Prostate gland (tissue), 2 donors: ENCODE data around the gene PTBP2. TPM values are rescaled to one million over a fixed set of nuclear protein-coding genes. Genes with fewer than 3 reads are reported as not detected.

Experiments used
- DNase-seq: peaks from one replicate; pipeline ENCODE4 v3.0.0-alpha.2; 2019; ENCODE audit warnings: low spot score
- H3K27ac ChIP-seq, 2 donors: fragments of 200-600 bp; sonication (generic); 2 replicates each; pipeline ENCODE4 v1.5.1; 2017 to 2019
- H3K27me3 ChIP-seq: fragments of 200-600 bp; sonication (generic); replicated peaks from 2 replicates; pipeline ENCODE4 v1.5.1; 2019; ENCODE audit not compliant: insufficient read depth
- H3K36me3 ChIP-seq, 2 donors: fragments of 200-600 bp; sonication (generic); 1 replicate in 1 of 2; 2 replicates in 1 of 2; pipeline versions ENCODE4 v1.5.1 to v1.8.1; 2017 to 2019
- H3K4me1 ChIP-seq: fragments of 200-600 bp; sonication (generic); replicated peaks from 2 replicates; pipeline ENCODE4 v1.5.1; 2019
- H3K4me3 ChIP-seq, 2 donors: fragments of 200-600 bp; sonication (generic); 2 replicates each; pipeline ENCODE4 v1.5.1; 2017 to 2019
- H3K9me3 ChIP-seq: fragments of 200-600 bp; sonication (generic); 2 replicates; pipeline ENCODE4 v1.5.1; 2017
- POLR2A ChIP-seq: fragments of 450-650 bp; IDR thresholded peaks from one replicate; pipeline ENCODE4 v1.6.1; 2016; ENCODE audit warnings: antibody characterized with exemption, mild to moderate bottlenecking
- POLR2AphosphoS5 ChIP-seq: sonication (generic); formaldehyde crosslinking; IDR thresholded peaks from one replicate; pipeline ENCODE4 v1.6.1; 2017; ENCODE audit warnings: antibody characterized with exemption
- WGBS: methylation state at CpG from one replicate; pipeline ENCODE4 v1.1.5; 2018; 5-methylcytosine and 5-hydroxymethylcytosine counted together
- intact Hi-C: fragments of 100-400 bp; cut with DNase I; formaldehyde crosslinking; loops from one replicate; pipeline ENCODE4 v1.14.2; 2022
- total RNA-seq, 2 donors: library from RNA; depleted of rRNA; stranded (reverse); fragments of >200 nt; gene quantifications; one replicate each; pipeline ENCODE4 v1.1.0, GENCODE V29; 2016
- TF ChIP-seq, protein P1 (sequence below), 4 experiments: fragments of 200-600 bp in 2 of 4; fragments of 450-650 bp in 2 of 4; sonication (generic) in 2 of 4; IDR thresholded peaks; 1 replicate in 3 of 4; 2 replicates in 1 of 4; pipeline ENCODE4 v1.5.1; 2016 to 2019; ENCODE audit warnings: antibody characterized with exemption in 4 of 4, mild to moderate bottlenecking in 2 of 4, moderate library complexity in 2 of 4

PTBP2 gene
- total RNA-seq, 2 donors from 2014 or later = 22.0 to 78.8 TPM

DNA sequence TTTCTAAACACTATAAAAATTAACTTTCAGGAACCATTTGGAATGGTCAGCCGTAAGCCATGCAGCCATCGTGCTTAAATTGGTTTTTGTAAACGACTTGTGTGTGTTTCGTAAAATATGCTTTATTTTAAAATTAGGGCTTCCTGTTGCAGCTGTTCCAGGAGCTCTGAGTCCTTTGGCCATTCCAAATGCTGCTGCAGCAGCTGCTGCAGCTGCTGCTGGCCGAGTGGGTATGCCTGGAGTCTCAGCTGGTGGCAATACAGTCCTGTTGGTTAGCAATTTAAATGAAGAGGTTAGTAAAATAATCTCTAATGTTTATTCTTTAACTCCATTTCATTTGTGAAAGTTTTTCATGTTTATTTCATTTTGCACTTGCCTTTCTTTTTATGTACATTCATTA is 83.1 kb downstream of the PTBP2 start:
- no peak for TF ChIP-seq POLR2AphosphoS5
- TF ChIP-seq, protein P1, sequence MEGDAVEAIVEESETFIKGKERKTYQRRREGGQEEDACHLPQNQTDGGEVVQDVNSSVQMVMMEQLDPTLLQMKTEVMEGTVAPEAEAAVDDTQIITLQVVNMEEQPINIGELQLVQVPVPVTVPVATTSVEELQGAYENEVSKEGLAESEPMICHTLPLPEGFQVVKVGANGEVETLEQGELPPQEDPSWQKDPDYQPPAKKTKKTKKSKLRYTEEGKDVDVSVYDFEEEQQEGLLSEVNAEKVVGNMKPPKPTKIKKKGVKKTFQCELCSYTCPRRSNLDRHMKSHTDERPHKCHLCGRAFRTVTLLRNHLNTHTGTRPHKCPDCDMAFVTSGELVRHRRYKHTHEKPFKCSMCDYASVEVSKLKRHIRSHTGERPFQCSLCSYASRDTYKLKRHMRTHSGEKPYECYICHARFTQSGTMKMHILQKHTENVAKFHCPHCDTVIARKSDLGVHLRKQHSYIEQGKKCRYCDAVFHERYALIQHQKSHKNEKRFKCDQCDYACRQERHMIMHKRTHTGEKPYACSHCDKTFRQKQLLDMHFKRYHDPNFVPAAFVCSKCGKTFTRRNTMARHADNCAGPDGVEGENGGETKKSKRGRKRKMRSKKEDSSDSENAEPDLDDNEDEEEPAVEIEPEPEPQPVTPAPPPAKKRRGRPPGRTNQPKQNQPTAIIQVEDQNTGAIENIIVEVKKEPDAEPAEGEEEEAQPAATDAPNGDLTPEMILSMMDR (IDR thresholded peaks at IDR 0.05) = no peak
- Histone ChIP-seq H3K4me1 (no peaks in the 10 kb centered on the region), H3K9me3 (no peaks in the 10 kb centered on the region), H3K27ac (no peak overlapping the region), H3K4me3 (no peak overlapping the region), H3K36me3 (no peaks in the 10 kb centered on the region), H3K27me3 (no peaks in the 10 kb centered on the region)
- 78% methylated on average over 5 of the region's 5 CpGs for WGBS
- intact Hi-C loops = no loop called here
- no peak for DNase-seq

DNA sequence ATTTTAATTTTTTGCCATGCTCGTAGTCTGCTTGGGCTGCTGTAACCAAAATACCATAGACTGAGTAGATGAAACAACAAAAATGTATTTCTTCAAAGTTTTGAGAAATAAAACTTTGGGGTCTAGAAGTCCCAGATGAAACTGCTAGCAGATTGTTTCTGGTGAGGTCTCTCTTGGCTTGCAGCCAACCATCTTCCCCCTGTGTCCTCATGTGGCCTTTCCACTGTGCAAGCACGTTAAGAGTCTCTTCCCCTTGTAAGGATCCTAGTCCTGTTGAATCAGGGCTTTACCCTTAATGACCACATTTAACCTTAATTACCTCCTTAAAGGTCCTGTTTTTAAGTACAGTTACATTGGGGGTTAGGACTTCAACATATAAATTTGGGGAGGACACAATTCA is 86.6 kb downstream of the PTBP2 start:
- 48% methylated on average over 2 of the region's 2 CpGs for WGBS
- DNase-seq = no peak
- Histone ChIP-seq H3K4me3 (no peak overlapping the region), H3K27me3 (no peaks in the 10 kb centered on the region), H3K4me1 (no peaks in the 10 kb centered on the region), H3K9me3 (no peaks in the 10 kb centered on the region), H3K36me3 (no peaks in the 10 kb centered on the region), H3K27ac (no peak overlapping the region)
- intact Hi-C loops = no loop called here
- TF ChIP-seq POLR2A (no peak), POLR2AphosphoS5 (no peak)
- TF ChIP-seq, protein P1 (IDR thresholded peaks at IDR 0.05) = no peak

DNA sequence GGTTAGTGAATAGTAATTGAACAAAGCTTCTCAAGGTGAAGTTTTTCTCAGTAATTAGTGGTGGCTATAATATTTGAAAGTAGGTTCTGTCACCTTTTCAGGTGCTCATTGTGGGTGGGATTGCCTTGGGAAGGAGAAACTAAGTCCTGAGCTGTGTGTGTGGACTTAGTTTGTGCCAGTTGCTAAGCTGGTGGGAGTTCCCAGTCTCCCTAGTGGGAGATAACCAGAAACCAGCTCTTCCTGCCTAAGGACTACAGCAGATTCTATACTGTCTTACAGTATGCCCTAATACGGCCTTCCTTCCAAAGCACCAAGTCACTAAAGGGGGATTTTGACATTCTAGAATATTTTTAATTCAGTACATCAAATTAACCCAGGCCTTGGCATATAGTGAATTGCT is 94.3 kb downstream of the PTBP2 start:
- Histone ChIP-seq H3K36me3 (no peaks in the 10 kb centered on the region), H3K27me3 (no peaks in the 10 kb centered on the region), H3K4me1 (no peaks in the 10 kb centered on the region), H3K9me3 (no peaks in the 10 kb centered on the region), H3K4me3 (no peak overlapping the region), H3K27ac (no peak overlapping the region)
- intact Hi-C loops = no loop called here
- TF ChIP-seq POLR2A (no peak), POLR2AphosphoS5 (no peak)
- TF ChIP-seq, protein P1 (IDR thresholded peaks at IDR 0.05) = no peak
- no peak for DNase-seq
- WGBS = 96% methylated on average over 1 of the region's 1 CpG

DNA sequence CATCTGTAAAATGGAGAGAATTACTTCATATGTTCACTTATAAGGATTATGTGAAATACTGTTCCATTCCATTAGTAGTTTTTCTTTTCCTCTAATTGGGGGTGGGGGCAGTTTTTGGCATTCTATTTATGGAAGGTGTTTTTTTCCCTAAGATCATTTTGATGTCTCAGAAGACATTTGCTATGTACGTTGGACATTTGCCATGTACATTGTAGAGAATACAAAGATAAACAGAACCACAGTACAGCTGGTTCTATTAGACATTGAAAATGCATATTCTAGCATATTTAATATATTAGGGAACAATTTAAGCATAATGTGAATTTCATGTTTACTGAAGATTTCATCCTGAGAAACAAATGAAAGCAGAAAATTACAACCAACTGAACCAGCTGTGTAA is 98.5 kb downstream of the PTBP2 start:
- Histone ChIP-seq H3K36me3 (no peaks in the 10 kb centered on the region), H3K9me3 (no peaks in the 10 kb centered on the region), H3K4me3 (no peak overlapping the region), H3K27me3 (no peaks in the 10 kb centered on the region), H3K27ac (no peak overlapping the region), H3K4me1 (no peaks in the 10 kb centered on the region)
- TF ChIP-seq, protein P1 (IDR thresholded peaks at IDR 0.05) = no peak
- no peak for TF ChIP-seq POLR2A
- TF ChIP-seq POLR2AphosphoS5 = no peak
- no peak for DNase-seq
- WGBS = 16% methylated on average over 1 of the region's 1 CpG
- intact Hi-C loops = no loop called here

DNA sequence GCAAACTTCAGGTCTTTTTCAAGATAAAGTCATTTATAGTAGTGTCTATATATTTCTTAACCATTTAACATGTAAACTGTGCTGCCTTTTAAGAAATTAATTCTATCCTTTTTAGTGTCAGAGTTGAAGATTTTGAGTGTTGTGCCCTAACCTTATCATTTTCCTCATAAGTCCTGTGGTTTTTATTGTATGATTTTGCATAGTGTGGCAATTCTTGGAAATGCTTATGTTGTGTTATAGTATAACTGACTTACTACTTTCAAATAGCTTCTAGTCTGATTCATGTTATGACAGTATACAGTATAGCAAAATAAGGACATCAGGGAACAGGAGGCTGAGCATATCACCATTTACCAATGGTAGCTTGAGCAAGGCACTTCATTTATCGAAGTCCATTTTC is 99.1 kb downstream of the PTBP2 start:
- Histone ChIP-seq H3K27ac (no peak overlapping the region), H3K4me1 (no peaks in the 10 kb centered on the region), H3K4me3 (no peak overlapping the region), H3K36me3 (no peaks in the 10 kb centered on the region), H3K9me3 (no peaks in the 10 kb centered on the region), H3K27me3 (no peaks in the 10 kb centered on the region)
- TF ChIP-seq POLR2A (no peak), POLR2AphosphoS5 (no peak)
- TF ChIP-seq, protein P1 (IDR thresholded peaks at IDR 0.05) = no peak
- 100% methylated on average over 1 of the region's 1 CpG for WGBS
- intact Hi-C loops = no loop called here
- no peak for DNase-seq
